ENCODE results near the gene LILRA6.
"Not testable (repeated sequence)": the region's sequence is repeated elsewhere in the genome, so short reads cannot be mapped to it uniquely, and the experiment has no call there.

The LILRA6 gene

GRCh38 chr19:54242646-54243045, at the start of gene LILRA6:
TSS of gene LILRA6 (minus strand) at chr19:54242790.
- in situ Hi-C loops (cut with MboI; ENCODE audit: low sequenced_read_pairs): not testable (repeated sequence)

- in situ Hi-C loops (cut with MboI; ENCODE audit: low sequenced_read_pairs): loop anchor here (10.0 kb wide), 1 partner anchor 346 kb away; the partner anchor contains the start of gene LILRB1
Measured at GRCh38 chr19:54289160-54289559, 46.6 kb upstream of the LILRA6 start.

DNA sequence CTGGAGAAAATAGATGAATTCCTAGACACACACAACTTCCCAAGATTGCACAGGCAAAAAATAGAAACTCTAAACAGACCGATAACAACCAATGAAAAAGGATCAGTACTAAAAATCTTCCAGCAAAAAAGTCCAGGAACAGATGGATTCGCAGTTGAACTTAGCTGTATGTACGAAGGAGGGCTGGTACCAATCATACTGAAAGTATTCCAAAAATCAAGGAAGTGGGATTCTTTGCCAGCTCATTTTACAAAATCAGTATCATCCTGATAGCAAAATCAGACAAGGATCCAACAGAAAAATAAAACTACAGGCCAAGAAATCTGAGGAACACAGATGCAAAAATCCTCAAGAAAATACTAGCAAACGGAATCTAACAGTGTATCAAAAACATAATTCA, 44.9 kb upstream of the LILRA6 start:
- in situ Hi-C loops (cut with MboI; ENCODE audit: low sequenced_read_pairs): loop anchor here (10.0 kb wide), 1 partner anchor 347 kb away; the partner anchor contains the start of gene LILRB1

- in situ Hi-C loops (cut with MboI; ENCODE audit: low sequenced_read_pairs): loop anchor here (10.0 kb wide), 1 partner anchor 349 kb away; the partner anchor contains the start of gene LILRB1
Measured at GRCh38 chr19:54286283-54286682, 43.7 kb upstream of the LILRA6 start.

DNA sequence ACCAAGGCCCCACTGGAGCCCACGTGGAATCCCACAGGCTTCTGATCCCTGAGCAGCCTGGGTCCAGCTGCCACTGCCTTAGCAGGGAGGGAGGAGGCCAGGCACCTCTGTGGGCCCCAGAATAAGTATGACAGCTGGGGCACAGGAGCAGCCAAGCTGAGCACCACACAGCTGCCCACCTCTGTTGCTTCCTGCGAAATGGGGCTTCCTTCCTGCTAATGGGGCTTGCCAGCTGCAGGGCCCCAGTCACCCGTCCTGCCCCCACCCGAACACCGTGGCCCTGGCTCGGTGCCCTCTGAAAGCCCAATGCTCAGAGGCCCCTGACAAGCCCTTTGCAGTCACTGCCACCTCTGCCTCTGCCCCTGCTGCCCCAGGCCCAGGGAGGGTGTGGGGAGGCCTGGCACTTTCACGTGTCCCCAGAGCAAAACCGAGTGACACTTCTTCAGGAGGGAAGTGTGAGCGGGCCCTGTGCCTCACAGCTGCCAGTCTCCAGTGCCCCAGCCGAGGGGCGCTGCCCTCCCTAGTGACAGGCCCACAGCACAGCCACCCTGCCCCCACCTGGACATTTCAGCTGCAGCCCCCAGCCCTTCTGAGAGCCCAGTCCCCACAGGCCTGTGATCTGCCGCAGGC, 43.0 kb upstream of the LILRA6 start:
- in situ Hi-C loops (cut with MboI; ENCODE audit: low sequenced_read_pairs): loop anchor here (10.0 kb wide), 1 partner anchor 349 kb away; the partner anchor contains the start of gene LILRB1

- in situ Hi-C loops (cut with MboI; ENCODE audit: low sequenced_read_pairs): loop anchor here (10.0 kb wide), 1 partner anchor 352 kb away; the partner anchor contains the start of gene LILRB1
Measured at GRCh38 chr19:54282686-54283470, 40.3 kb upstream of the LILRA6 start.

DNA sequence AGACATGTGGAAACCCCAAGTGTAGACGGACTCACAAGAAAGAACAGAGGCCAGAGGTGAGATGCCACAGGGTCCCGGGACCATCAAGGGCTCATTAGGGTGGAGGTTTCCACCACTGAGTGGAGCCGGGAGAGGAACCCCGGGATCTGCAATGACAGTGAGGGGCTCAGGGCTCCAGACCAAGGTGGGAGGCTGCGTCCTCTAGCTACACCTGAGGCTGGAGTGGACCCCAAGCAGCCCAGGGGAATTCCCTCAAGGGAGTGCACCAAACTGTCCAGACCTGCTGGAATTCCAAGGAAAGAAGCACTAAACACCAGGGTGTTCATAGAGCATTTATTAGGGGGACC, 39.1 kb upstream of the LILRA6 start:
- in situ Hi-C loops (cut with MboI; ENCODE audit: low sequenced_read_pairs): loop anchor here (10.0 kb wide), 1 partner anchor 353 kb away; the partner anchor contains the start of gene LILRB1

- in situ Hi-C loops (cut with MboI; ENCODE audit: low sequenced_read_pairs): loop anchor here (10.0 kb wide), 1 partner anchor 354 kb away; the partner anchor contains the start of gene LILRB1
Measured at GRCh38 chr19:54281007-54281728, 38.6 kb upstream of the LILRA6 start, which contains the start of gene LILRB2. TSS of gene LILRB2 (minus strand) at chr19:54281110. CDS start at chr19:54280496, 614 bp downstream.

- in situ Hi-C loops (cut with MboI; ENCODE audit: low sequenced_read_pairs): loop anchor here (10.0 kb wide), 1 partner anchor 354 kb away; the partner anchor contains the start of gene LILRB1
Measured at GRCh38 chr19:54280441-54280840, 37.9 kb upstream of the LILRA6 start.

DNA sequence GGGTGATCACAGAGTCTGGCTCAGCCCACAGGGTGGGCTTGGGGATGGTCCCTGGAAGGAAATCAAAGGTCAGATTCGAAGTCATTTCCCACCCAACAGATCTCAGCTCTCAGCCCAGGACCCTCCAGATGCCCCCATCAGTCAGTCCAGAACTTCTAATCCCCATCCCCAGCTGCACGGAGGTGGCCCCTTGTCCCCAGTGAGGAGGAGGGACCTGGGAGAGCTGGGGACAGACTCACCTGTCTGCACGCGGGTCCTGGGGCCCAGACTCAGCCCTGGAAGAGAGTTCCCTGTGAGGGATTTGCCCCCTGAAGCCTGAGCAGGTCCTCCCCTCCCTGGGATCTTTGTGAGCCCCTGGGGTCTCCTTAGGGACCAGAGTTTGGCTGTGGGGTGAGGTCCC, 37.4 kb upstream of the LILRA6 start:
- in situ Hi-C loops (cut with MboI; ENCODE audit: low sequenced_read_pairs): loop anchor here (10.0 kb wide), 1 partner anchor 355 kb away; the partner anchor contains the start of gene LILRB1

GRCh38 chr19:54279406-54279962, 36.9 kb upstream of the LILRA6 start:
- in situ Hi-C loops (cut with MboI; ENCODE audit: low sequenced_read_pairs): no loop called here

DNA sequence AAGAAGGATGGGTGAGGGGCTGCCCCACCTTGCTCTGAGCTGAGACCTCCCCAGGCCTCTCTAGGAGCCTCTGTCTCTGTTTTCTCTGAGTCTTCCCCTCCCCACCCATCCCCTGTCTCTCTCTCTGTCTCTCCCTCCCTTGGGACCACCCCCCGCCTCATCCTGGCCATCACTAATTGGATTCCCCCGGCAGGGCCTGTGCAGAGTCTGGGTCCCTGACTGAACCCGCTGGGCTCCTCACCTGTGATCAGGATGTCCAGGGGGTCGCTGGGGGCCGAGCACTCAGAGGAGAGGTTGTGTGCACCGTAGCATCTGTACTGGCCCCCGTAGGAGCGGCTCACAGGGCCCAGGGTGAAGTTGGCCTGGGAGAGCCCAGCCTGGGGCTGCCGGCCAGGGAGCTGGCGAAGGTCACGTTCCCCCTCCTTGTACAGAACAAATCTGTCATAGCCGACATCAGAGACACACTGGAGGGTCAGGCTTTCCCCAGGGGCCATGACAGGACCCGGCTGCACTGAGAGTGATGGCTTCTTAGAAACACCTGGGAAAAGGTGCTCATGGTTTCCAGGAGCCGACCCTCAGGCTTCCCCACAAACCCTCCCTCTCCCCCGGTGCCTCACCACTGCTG, 36.1 kb upstream of the LILRA6 start:
- in situ Hi-C loops (cut with MboI; ENCODE audit: low sequenced_read_pairs): not testable (repeated sequence)

- in situ Hi-C loops (cut with MboI; ENCODE audit: low sequenced_read_pairs): not testable (repeated sequence)
Measured at GRCh38 chr19:54278056-54278455, 35.5 kb upstream of the LILRA6 start.

- in situ Hi-C loops (cut with MboI; ENCODE audit: low sequenced_read_pairs): not testable (repeated sequence)
Measured at GRCh38 chr19:54277111-54277615, 34.6 kb upstream of the LILRA6 start.

DNA sequence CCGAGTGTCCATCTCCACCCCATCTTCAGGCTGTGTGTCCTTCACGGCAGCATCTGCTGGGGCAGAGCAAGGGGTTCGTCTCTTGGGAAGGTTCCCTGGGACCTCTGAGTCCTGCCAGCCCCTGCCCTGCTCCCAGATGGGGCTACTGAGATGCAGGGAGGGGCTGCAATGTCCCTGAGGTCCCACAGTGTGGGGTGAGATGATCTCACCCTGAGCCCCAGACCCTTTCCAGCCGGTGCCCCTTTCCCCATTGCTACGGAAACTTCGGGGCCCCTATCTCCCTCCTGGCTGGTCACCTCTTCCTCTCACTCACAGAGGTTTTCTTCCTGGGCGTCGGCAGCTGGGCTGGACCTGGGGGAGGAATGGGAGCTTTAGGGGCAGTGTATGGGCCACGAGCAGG, 33.4 kb upstream of the LILRA6 start:
- in situ Hi-C loops (cut with MboI; ENCODE audit: low sequenced_read_pairs): no loop called here

- in situ Hi-C loops (cut with MboI; ENCODE audit: low sequenced_read_pairs): not testable (repeated sequence)
Measured at GRCh38 chr19:54274516-54274915, 31.9 kb upstream of the LILRA6 start.

- in situ Hi-C loops (cut with MboI; ENCODE audit: low sequenced_read_pairs): no loop called here
Measured at GRCh38 chr19:54273821-54274220, 31.2 kb upstream of the LILRA6 start.

DNA sequence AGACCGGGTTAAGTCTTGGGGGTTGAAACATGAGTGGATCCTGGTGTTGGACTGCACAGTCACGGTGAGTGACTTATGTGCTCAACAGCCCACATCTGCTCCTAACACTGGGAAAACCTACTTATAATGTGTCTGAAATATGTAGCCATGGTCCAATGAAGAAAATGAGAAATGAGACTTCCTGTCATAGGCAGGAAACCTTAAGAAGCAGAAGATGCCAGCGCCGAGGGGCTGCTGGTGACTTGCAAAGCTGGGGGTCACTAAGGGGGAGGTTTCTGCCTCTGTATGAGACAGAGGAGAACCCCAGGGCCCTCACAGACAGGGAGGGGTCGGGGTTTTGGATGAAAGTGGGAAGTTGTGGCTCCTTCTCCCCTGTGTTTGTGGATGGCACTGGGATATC, 29.6 kb upstream of the LILRA6 start:
- in situ Hi-C loops (cut with MboI; ENCODE audit: low sequenced_read_pairs): not testable (repeated sequence)

- in situ Hi-C loops (cut with MboI; ENCODE audit: low sequenced_read_pairs): not testable (repeated sequence)
Measured at GRCh38 chr19:54271587-54271986, 29.0 kb upstream of the LILRA6 start.

DNA sequence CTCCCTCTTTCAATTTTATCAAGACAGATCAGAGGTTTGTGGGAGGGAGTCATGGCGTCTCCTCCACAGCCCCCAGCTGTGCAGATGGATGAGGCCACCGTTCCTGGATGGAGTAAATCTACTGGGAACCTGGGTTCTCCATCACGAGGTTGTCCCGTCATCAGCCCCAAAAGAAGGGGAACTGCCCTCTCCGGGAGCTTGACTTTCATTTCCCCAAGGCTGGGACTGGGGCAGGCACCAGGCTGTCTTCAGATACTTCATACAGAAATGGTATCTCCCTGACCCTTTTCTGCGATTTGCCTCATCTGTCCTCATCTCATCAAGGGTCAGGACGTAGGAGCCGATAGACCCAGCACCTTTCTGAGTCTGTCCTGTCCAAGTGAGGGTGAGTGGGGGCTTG, 28.5 kb upstream of the LILRA6 start:
- in situ Hi-C loops (cut with MboI; ENCODE audit: low sequenced_read_pairs): no loop called here
